GM08714 (cell line): ENCODE data around the gene PGGHG.

Experiments used
- H3K4me3 ChIP-seq: fragments of 200-500 bp; sonication (Bioruptor generic); 2 replicates; pipeline ENCODE4 v1.5.1; 2014; ENCODE audit warnings: mild to moderate bottlenecking, low read length, inconsistent platforms
- ZNF274 ChIP-seq: IDR thresholded peaks from 2 replicates; pipeline ENCODE4 v1.6.1; 2012; ENCODE audit warnings: mild to moderate bottlenecking, low read depth, low read length

The PGGHG gene

GRCh38 chr11:288478-289397 is at the start of gene PGGHG:
Gene PGGHG (plus strand): TSS chr11:289126. CDS start chr11:289817, 691 bp downstream.
- H3K4me3 ChIP-seq = peak within 1 kb of the TSS; percentile 65; the same call in 1 of the 2 replicates
- TF ChIP-seq ZNF274 = no peak

DNA sequence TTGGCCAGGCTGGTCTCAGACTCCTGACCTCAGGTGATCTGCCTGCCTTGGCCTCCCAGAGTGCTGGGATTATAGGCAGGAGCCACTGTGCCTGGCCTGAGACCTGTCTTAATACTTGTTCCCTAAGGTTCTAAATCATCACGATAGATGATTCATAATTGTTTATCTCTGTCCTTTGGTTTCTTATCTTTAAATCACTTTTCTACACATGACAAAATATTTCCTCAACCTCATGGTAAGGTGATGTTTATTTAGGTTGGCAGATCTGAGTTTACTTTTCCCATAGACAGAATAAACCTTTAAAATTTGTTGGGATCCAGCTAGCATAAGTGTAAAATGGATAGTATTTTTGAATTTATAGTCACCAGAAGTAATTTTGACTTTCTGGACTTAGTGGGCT is 48.6 kb upstream of the PGGHG start:
- no peak overlapping the region for H3K4me3 ChIP-seq
- no peak for TF ChIP-seq ZNF274

DNA sequence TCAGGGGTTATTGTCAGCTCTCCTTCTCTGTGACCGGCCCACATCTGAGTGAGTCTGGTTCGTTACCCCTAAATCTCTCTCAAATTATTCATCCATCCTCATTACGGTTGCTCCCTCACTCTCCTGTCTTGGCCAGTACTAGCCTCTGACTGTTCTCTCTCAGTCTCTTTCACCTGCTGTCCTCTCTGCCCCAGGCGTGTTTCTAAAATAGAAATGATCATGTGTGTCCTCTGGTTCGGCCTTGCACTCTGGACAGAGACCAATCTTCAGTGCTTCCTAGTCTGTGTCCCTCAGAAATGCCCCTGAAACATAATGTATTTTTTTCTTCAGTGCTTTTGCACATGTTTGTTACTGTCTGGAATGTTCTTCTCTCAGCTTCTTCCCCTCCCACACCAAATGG is 47.3 kb upstream of the PGGHG start:
- no peak overlapping the region for H3K4me3 ChIP-seq
- TF ChIP-seq ZNF274 = no peak

- H3K4me3 ChIP-seq = no peak overlapping the region
- TF ChIP-seq ZNF274 = no peak
Measured at GRCh38 chr11:244376-244775, 44.5 kb upstream of the PGGHG start.

DNA sequence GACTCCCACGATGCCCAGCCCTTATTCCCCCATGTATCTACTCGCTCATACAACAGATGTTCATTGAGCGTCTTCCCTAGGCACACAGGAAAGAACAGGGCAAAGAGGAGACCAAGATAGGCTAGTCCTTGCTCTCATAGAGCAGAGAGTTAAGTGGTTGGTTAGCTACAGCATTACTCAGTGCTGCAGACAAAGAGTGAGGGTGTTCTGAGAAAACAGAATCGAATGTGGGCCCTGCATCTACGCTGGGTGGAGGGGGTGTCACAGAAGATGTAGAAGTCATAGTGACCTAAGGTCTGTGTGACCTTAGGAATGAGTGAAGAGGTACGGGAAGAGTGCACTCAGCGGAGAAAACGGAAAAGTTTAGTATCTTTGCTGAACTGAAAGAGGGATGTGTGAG is 39.9 kb upstream of the PGGHG start:
- H3K4me3 ChIP-seq = no peak overlapping the region
- TF ChIP-seq ZNF274 = no peak

DNA sequence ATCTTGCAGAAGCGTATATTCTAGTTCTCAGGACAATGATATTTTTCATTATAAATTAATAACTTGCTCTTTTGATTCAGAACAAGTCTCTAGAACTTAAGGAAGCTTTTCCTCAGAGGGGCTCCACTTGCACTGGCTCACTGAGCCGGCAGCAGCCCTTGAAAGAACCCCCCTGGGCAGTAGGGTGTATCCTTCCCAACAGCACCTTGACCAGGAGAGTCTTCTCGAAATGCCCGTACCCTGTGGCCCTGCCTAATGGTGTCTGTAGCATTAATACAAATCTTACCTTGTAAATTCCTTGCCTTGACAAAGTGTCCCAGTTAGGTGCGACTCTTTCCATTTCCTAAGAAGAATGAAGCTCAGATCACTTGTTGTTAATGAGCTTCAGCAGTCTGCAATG is 38.7 kb upstream of the PGGHG start:
- no peak overlapping the region for H3K4me3 ChIP-seq
- no peak for TF ChIP-seq ZNF274

- no peak for TF ChIP-seq ZNF274
- no peak overlapping the region for H3K4me3 ChIP-seq
Measured at GRCh38 chr11:250740-251299, 38.1 kb upstream of the PGGHG start.

DNA sequence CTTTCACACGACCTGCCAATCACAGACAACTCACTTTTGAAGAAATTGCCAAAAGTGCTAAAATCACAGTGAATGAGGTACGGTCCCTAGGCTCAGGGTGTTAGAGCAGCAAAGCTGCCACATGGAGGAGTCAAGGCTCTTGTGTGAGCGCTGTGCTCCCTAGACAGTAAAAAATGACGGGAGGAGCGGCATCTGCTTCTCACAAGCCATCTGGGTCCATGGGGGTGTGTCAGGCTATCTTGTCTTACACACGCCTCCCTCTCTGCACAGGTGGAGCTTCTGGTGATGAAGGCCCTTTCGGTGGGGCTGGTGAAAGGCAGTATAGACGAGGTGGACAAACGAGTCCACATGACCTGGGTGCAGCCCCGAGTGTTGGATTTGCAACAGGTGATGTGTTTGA is 37.4 kb upstream of the PGGHG start:
- no peak overlapping the region for H3K4me3 ChIP-seq
- TF ChIP-seq ZNF274 = no peak

- no peak overlapping the region for H3K4me3 ChIP-seq
- no peak for TF ChIP-seq ZNF274
Measured at GRCh38 chr11:252666-253065, 36.3 kb upstream of the PGGHG start.

- no peak for TF ChIP-seq ZNF274
- no peak overlapping the region for H3K4me3 ChIP-seq
Measured at GRCh38 chr11:253160-253885, 35.6 kb upstream of the PGGHG start.

- TF ChIP-seq ZNF274 = no peak
Measured at GRCh38 chr11:253886-254270, 35.0 kb upstream of the PGGHG start.

GRCh38 chr11:255176-255575 is 33.8 kb upstream of the PGGHG start:
- no peak for TF ChIP-seq ZNF274
- H3K4me3 ChIP-seq = no peak overlapping the region

More at GRCh38 chr11:253886-254270, 35.0 kb upstream of the PGGHG start:
- no peak overlapping the region for H3K4me3 ChIP-seq

DNA sequence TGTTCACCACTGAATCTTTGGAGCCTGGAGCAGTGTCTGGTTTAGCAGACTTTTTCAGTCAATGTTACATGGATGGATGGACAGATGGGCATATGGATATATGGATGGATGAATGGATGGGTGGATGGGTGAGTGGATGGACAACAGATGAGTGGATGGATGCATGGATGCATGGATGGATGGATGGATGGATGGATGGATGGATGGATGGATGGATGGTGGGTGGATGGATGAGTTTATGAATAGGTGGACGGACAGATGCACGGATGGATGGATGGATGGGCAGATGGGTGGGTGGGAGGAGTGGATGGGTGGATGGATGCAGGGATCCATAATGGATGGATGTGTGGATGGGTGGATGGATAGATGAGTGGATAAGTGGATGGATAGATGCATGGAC is 33.1 kb upstream of the PGGHG start:
- TF ChIP-seq ZNF274 = no peak
- no peak overlapping the region for H3K4me3 ChIP-seq

DNA sequence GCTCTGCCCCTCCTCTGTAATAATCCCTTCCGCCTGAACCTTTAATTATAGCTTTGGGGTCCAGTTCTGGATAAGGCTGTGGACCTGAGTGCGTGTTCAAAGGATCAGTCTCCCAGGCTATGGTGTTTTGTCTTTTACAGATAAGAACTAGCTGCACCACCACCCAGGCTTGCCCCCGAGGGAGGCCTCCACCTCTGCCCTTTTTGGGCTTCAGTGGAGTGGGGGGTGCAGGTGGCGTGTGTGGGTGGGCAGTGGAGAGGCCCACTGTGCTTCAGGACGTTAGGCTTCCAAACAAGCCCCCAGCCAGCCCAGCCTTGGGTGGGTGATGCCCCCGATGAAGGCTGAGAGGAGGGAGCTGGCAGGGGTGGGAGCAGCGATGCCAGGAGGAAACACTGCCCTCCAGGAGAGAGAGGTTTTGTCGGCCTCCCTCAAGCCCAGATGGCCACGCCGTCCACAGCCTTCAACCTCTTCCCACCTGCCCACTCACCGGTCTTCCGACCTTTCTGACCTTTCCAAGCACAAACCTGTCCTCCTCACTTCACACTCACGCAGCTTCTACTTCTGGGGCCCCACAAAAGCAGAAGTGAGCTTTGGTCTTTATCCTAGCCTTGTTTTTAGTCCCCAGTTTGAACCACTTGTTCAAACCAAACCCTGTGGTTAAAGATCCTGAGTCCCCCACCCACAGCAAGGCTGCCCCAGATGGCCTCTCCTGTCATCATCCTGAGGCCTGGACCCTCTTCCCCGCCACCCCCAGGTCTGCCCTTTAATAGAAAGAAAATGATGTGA is 31.8 kb upstream of the PGGHG start:
- no peak for TF ChIP-seq ZNF274
- H3K4me3 ChIP-seq = no peak overlapping the region
